Spleen (tissue), 7 donors: ENCODE results near the gene ZC3H12C.
A peak's percentile ranks its signal among the peaks of the same experiment; 100 is the strongest.

Experiments used
- CTCF ChIP-seq, 11 experiments: fragments of 200-600 bp in 7 of 11; fragments of 450-650 bp in 4 of 11; sonication (generic) in 4 of 11; IDR thresholded peaks in 8 of 11; conservative IDR thresholded peaks in 3 of 11; 1 replicate in 7 of 11; 2 replicates in 4 of 11; pipeline versions ENCODE4 v1.4.0 to v1.8.0; 2016 to 2021; ENCODE audit warnings: antibody characterized with exemption in 11 of 11, inconsistent platforms in 4 of 11, mild to moderate bottlenecking in 1 of 11
- POLR2A ChIP-seq, 3 donors: fragments of 450-650 bp; IDR thresholded peaks; one replicate each; pipeline ENCODE4 v1.5.1; 2017; ENCODE audit warnings: antibody characterized with exemption in 3 of 3, mild to moderate bottlenecking in 1 of 3
- donor health status: DM: no; HTN: no; CAD: no; lungs with moderate emphysema.
- donor health status: DM: no; HTN: no; CAD: no.
- donor health status: DM: no; HTN: no; CAD: no.

GRCh38 chr11:110092515-110093406, at the start of gene ZC3H12C:
- TF ChIP-seq CTCF (IDR thresholded peaks at IDR 0.05 in 8 of 11, conservative IDR thresholded peaks at IDR 0.05 in 3 of 11) (peak in 7 of 11 experiments; percentile 20 to 58 (median 45)), POLR2A (IDR thresholded peaks at IDR 0.05) (no peak)
